NCI-H1694 treated with DMSO at 0.1 percent for 48 hours (cell line): ENCODE data around the gene S1PR3.
"Not testable (repeated sequence)": the region's sequence is repeated elsewhere in the genome, so short reads cannot be mapped to it uniquely, and the experiment has no call there.

Experiments used
- DNase-seq: peaks from one replicate; lab custom pipeline; 2025; lab: John Stamatoyannopoulos, UW

The S1PR3 gene

DNA sequence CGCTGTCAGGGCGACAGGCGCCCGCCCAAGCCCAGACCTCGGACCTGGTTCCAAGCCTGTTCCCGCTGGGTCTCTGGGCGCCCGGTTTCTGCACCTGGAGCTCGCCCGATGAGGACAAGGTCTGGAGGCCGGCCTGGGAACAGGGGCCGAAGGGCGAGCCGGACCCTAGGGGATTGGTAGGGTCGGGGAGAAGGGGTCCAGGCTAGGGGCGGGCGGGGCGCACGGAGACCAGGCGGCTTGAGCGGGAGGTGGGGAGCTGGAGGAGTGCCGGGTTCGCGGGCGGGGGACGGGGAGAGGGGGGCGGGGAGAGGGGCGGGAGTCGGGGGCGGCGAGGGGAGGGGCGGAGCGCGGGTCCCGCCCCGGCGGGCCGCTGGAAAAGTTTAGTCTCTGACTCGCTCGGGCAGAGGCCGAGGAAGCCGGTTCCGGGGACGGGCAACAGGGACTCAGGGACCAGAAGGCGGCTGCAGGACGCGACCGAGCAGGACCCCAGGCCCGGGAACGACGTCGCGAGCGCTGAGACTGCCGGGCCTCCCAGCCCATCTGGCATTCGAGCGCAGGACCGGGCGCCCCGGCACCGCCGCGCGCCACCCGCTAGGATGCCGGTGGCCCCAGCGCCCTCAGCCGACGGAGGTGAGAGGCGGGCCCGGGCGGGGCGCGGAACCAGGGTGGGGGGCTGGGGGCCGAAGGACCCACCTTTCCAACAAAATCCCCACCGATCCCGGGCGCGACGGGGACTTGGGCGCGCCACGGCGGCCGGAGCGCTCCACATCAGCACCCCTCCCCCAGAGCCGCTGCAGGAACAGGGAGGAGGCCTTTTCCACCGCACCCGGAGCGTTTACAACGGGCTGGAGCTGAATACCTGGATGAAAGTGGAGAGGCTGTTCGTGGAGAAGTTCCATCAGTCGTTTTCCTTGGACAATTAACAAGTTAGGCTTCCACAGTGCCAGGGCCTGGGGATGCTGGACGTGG, at the start of gene S1PR3:
Gene S1PR3, plus strand, starts transcription at position 403 of the 969 bp plus-strand sequence. CDS start 9,733 bp downstream, outside the sequence.
- no peak for DNase-seq

DNA sequence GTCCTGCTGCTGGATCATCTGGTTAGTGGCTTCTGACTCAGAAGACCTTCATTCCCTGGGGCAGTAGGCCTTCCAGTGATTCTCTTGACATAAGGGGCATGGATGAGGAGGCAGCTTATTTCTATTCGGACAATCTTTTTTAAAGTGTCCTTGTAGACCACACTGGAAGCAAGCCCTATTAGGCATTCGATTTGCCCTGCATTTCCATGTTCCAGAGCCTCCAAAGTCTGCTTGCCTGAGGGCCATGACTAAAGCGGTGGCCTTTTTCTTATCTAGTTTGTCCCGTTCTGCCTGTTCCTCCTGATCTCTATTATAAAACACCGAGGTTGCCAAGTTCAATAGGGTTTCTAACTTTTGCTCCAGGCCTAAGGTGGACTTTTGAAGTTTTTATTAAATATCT, 49.7 kb upstream of the S1PR3 start:
- DNase-seq, result not testable (repeated sequence)

DNA sequence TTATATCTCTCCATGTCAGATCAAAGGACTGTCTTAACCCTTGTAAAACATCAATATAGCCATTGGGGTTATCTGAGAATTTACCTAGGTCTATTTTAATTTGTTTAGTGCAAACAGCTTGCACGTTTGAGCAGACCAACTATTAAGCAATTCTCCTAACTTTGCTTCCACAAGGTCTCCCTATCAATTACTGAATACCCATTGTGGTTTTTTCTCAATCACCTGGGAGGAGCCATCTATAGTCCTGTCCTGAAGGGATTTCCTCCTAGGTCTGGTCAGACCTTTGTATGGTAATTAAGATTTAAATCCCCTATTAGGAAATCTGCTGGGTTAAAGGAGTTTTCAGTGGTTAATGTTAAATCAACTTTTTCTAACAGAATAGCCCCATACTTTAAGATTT, 48.9 kb upstream of the S1PR3 start:
- DNase-seq, result no peak

DNA sequence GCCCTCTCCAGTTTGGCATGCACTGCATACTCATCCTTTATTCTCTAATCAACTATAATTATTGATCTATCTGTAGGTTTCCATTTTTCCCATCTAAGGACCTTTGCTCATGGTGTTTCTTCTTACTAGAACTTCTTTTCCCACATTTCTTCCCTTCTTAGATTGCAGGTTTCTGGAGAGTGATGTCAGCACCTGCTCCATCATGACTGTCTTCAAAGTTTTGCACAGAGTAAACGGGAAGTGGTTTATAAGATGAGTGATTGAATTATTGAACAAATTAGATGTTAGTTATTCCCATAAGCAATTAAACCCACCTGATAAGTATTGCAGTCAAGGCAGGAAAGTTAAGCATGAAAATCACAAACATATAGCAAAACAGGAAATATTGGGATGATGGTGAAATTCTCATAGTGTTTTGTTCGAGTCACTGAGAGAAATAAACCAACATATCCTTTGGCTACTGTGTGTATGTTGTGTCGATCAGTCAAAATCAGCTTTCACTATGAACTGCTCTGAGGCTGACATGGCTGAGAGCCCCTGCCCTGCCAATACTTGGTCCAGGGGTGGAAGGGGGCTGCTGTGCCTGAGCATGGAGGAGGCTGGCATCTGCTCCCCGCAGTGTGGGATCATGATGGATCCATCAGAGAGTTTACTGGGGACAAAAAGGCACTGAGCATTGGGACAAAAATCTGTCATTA, 45.5 kb upstream of the S1PR3 start:
- DNase-seq, result no peak

DNA sequence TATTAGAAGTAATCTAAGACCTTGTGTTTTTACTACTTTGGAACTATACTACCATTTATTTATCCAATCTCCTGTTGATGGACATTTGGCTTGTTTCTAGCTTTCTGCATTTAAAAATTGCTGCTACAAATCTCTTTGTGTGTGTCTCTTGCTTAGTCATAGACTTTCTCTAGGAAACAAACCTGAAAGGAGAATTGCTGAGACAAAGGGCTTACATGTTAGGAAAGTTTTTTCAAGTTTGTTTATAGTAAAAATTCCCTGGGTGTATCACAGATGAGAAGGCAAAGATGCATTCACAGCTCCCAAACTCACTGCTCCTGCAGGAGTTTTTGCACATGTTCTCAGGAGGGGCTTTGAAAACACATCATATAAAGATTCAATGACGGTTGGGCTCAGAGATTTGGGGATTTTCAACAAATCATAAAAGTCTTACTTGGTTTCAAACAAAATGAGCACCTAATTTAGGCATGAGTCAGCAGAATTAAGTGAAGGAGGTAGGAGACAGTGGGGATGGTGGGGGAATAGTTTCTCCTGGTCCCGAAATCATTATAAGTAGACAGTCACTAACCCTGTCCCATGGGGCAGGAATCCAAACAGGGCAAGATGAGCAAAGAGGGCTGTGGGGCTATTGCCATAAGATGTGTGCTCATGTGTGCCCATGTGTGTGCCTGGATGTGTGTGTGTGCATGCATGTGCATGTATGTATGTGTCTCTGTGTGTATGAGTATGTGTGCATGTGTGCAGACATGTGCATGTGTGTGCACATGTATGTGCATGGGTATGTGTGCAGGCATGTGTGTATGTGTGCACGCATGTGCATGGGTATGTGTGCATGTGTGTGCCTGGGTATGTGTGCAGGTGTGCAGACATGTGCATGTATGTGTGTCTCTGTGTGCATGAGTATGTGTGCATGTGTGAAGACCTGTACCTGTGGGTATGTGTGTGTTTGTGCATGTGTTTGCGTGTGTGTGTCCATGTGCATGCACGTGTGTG, 43.4 kb upstream of the S1PR3 start:
- no peak for DNase-seq

DNA sequence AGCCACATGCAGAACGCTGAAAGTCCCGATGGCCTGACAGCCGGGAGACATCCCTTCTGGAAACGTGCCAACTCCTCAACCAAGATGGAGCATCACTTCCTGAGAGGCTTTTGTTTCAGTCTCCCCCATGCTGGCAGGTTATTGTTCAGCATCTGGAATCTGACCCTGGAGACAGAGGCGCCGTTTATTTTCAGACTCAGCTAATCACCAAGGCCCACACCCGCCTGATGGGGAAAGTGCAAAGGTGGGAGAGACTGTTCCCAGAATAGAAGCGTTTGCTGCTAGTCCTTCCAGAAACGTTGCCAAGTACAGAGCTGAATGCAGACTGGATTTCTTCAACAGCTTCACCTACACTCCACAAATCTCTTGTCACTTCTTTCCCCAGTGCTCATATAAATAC, 41.8 kb upstream of the S1PR3 start:
- no peak for DNase-seq

DNA sequence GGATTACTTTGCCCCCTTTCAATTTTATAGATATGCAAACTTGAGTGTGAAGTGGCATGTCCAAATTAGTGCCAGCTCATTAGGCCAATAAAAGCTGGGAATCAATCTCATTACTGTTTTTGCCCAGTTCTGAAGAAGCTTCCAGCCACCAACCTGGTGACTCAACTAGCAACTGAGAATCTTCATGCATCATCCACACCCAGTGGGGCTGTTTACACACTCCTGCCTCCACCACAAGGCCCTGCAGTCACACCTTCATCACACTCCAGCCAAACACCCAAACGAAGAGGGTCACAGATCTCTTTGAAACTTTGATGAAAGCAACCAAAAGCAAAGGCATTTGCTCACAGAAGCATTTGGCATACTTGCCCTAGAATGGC, 41.3 kb upstream of the S1PR3 start:
- DNase-seq, result no peak

DNA sequence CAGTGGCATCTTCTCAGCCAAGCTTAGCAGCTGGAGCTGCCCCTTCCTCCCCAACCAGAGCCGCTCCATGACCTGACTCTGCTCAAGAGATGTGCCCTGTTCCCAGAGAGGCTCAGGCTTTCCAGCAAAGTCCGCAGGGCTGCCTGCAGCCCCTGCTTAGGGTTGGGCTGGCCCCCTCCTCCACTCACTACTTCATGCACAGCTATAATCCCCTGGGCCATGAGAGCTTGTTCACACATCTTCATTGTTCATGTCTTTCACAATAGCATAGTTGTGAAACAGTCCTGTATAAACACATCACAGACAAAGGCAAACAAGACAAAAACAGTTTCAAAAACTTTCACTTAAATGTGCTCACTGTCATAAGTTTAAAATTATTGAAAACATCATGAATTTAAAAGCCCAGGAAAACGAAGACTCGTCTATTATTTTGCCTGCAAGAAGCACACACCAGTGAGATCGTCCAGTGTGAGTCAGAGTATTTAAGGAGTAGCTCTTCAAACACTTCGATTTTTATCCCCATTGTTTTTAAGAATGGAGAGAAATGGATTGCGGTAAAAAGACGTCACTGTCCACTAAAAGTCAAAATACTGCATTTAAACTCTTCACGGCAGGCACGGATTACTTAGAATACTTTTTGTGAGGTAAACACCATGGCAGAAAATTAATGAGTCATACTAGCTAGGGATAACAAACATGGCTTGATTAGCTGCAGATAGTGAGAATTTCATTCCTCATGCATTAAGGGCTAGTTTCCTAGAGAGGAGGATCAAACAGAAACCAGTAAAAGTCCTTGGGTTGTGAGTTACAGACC, 40.7 kb upstream of the S1PR3 start:
- DNase-seq, result no peak

DNA sequence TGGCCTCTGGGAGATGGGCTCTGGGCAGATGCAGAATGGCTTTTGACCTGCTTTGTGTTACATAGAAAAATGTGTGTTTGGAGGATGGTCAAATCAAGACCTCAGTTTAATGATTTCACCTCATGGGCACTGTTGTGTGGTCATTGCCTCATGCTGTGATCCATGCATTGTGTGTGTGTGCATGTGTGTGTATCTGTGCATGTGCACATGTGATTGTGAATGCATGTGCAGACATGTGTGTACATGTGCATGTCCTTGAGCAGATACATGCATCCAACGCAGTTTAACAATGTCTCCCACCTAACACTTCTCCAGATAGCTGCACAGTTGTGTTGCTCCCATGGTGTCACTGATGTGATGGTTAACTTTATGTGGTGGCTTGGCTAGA, 40.1 kb upstream of the S1PR3 start:
- DNase-seq, result no peak

DNA sequence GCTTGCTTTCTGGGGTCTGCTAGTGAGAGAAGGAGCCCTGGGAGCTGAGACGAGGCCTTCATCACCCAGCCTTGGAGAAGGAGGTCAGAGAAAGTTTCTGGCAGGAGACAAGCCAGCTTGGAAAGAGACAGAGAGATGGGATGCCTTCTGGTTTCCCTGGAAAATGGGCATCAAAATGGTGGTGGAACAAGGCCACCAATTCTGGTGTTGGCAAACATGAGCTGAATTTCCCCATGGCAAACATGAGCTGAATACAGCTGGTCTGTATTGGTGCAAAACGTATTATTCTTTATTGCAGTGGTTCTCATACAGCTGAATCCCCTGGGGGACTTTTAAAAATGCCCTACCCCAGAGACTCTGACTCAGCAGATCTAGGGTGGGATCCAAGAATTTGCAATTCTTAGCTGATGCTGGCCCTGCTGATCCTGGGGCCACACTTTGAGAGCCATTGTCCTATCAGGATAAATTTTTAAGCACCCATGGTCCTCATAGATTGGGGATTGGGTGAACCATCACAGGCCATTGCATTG, 39.1 kb upstream of the S1PR3 start:
- DNase-seq, result no peak

DNA sequence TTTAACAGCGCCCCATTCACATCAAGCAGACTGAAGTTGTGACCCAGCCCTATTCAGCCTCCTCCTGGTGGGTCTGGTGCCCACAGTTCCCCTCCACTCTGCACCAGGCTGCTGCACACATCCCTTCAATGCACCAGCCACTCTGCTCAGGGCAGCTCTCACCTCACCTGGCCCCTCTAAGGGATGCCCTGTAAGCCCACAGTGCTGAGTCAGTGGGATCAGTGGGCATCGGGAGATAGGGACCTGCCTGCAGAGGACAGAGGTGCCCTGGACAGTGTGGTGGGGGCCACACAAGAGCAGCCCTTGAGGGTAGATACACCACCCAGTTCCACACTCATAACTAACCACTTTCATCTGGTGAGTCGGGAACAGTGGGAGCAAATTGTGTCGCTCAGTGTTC, 38.3 kb upstream of the S1PR3 start:
- DNase-seq, result no peak

DNA sequence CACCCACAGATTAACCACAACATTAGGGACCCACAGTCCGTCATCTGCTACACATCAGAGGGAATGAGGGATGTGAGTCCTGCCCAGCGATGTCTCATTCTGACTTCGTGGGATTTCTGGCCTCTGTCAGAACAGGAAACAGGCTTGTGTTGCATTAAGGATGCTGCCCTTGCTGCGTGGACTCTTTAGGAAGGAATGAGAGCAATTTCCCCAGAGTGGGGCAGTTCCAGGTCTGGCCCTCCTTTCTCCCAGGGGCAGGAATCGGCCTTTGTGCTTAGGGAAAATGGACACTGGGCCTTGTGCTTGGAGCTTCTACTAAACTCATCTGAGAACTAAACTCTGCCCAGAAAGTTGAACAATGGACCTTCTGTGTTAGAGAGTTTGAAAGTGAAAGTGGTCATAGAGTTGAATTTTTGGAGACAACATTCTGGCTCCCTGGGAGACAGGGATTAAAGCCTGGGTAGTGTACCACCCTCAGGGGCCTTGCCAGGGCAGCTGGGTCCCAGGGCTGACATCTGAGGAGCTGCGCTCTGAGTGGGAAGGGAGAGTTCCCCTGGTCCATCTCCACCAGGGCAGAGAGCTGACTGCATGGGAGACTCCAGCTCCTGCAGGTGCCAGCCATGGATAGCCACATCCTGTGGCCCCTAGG, 37.8 kb upstream of the S1PR3 start:
- no peak for DNase-seq

DNA sequence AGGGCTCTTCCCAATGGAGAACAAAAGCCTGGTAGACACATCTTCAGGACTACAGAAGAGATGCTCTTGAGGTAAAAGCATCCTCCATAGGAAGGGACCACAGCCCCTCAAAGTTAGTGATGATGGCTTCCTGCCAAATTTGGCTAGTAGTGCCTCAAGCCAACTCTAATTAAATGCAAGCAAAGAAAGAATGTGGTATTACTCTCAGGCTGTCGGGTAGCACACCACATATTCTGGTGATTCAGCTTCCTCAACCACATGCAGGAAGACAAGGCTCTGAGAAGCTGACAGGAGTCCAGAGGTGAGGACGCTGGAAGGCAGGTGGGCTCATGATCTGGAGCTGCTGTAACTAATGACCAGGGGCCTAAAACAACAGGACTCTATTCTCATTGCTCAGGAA, 37.2 kb upstream of the S1PR3 start:
- no peak for DNase-seq

DNA sequence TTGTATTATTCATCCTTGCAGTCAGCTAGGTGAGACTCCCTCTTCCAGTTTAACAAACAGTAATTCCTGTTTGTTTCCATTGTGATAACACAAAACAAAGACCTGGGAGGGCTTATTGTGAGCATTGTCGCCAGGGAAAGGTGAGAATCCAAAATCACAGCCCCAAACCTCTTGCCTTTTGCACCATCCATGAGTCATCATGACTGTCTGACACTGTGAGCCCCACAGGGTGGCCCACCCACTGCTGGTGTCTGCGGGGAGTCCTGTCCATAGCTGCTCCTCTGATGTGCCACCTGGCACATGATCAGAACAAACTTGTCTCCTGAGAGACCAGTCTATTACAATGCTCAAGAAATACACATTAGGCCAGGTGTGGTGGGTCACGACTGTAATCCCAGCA, 33.7 kb upstream of the S1PR3 start:
- DNase-seq, result no peak

DNA sequence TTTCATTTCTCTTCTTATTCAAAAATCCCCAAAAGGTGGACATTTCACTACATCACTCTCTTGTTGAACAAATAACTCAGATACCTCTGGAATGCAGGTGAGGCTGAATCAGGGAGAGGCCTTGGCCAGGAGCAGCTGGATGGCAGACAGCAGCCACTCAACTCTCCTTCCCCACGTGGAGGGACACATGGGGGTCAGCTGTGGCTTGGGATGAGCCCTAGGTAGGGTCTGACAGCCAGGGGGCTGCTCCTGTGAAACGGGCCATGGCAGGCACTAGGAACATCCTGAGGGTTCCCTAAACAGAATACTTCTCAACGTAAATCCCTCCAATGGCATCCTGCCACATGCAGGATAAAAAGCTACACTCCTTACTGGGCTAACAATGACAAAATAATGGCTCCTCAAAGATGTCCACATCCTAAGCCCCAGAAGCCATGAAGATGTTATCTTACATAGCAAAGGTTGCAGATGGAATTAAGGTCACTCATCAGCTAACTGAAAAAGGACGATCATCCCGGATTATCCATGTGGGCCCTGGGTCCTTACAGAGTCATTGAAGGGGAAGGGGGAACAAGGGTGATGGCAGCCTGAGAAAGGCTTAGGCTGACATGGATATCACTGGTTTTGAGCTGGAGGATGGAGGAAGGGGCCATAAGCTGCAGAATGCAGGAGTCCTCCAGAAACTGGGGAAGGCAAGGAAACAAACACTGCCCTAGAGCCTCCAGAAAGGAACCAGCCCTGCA, 31.4 kb upstream of the S1PR3 start:
- DNase-seq, result no peak

DNA sequence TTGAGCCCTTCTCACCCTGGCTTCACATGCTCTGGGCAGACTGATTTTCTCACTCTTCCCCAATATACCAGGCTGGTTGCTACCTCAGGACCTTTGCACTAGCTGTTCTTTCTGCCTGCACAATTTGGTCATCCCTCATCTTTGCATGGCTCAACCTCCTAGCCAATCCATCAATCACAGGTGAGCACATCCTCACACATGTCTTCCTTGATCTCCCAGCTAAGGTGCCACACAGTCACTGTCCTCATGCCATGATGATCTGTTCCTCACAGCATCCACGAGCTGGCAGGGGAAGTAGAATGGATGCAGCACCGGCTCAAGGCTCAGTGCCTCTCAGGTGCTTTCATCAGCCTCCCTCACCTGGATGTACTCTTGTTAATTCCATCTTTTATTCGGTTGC, 30.6 kb upstream of the S1PR3 start:
- no peak for DNase-seq

DNA sequence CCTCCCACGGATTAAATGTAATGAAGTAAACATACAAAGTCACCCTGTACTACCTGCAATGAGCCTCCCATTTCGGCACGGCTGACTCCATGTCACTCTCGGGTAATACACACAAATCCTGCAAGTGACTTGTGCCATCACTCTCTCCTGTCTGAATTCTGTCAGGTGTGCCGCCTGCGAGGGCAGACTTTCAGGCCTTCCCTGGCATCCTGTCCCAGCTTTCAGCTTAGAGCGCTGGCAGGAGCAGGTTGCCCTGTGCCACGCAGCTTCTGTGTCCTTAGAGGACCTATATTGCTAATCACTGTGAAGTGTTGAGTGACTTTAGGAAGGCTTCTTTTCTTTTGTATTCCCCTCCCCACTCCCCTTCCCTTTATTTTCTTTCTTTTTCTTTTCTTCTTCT, 25.8 kb upstream of the S1PR3 start:
- DNase-seq, result no peak

DNA sequence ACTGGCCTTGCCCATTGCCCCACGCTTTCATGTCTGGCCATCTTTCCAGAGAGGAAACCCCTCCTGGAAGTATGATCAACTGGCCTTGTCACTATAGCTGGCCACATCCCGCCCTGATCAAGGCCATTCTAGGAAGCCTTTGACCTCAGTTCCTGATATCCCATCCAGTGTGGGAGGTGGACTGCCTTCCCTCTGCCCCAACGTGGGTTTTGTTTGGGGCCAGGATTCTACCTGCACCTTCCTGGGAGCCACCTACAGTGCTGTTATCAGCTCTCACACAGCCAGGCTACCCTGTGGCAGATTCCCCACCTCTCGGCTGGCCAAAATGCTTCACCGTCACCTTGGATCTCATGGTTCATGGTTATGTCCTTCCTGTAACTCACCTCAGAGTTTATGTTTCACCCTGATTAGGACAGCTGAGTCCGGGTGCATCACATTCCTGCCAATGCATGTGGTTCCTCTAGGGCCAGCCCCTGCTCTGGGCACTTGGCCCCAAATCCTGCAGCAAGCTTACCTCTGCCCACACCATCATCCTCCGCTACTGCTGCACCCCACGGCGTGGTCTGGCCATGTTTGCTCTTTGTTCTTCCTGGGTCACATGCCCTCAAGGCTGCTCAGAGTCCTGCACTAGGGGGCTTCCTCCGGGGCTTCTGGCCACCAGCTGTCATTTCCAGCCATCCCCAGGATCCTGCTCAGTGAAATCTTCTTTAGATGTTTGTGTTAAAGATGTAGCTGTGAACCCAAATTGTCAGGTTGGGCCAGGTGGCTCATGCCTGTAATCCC, 24.2 kb upstream of the S1PR3 start:
- no peak for DNase-seq

DNA sequence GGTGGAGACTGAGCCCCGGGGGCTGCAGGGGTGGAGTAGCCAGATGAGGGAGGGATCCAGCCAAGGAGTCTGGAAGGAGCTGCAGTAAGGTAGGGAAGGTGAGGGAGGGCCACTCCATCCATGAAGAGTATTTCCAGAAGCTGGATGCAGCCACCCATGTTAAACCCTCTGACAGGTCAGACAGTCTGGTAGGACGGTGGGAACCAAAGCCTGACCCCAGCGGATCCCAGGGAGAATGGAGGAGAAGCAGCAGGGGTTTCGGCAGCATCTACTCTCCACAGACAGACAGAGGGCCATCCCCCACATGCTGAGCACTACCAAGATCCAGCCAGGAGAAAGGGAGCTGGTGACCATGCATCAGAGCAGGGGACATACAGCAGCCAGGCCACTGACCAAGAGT, 22.5 kb upstream of the S1PR3 start:
- DNase-seq, result no peak
